Smooth muscle cell (in vitro differentiated cells): ENCODE results near the gene CNTN5. TPM values are rescaled to one million over a fixed set of nuclear protein-coding genes. Genes with fewer than 3 reads are reported as not detected.

Source experiments
- DNase-seq: peaks from one replicate; lab custom pipeline; 2025; ENCODE audit not compliant: unreplicated experiment; lab: John Stamatoyannopoulos, UW
- H2AFZ ChIP-seq: fragments of 200-600 bp; sonication (generic); 2 replicates; pipeline ENCODE4 v1.6.0; 2016; ENCODE audit warnings: antibody characterized with exemption, low read depth, mild to moderate bottlenecking
- H3F3A ChIP-seq: fragments of 200-600 bp; sonication (generic); 2 replicates; pipeline ENCODE4 v1.6.0; 2017; ENCODE audit warnings: antibody characterized with exemption, low read depth
- H3K27ac ChIP-seq: fragments of 200-600 bp; sonication (generic); 2 replicates; pipeline ENCODE4 v1.5.1; 2016; ENCODE audit warnings: low read depth, mild to moderate bottlenecking
- H3K27me3 ChIP-seq: fragments of 200-600 bp; sonication (generic); 2 replicates; pipeline ENCODE4 v1.6.1; 2016; ENCODE audit warnings: low read depth, mild to moderate bottlenecking
- H3K36me3 ChIP-seq: fragments of 200-600 bp; sonication (generic); 2 replicates; pipeline ENCODE4 v1.5.1; 2016; ENCODE audit warnings: low read depth
- H3K4me1 ChIP-seq: fragments of 200-600 bp; sonication (generic); 2 replicates; pipeline ENCODE4 v1.5.1; 2016; ENCODE audit warnings: low read depth
- H3K4me2 ChIP-seq: fragments of 200-600 bp; sonication (generic); 2 replicates; pipeline ENCODE4 v1.6.0; 2016; ENCODE audit warnings: mild to moderate bottlenecking
- H3K4me3 ChIP-seq: fragments of 200-600 bp; sonication (generic); 2 replicates; pipeline ENCODE4 v1.5.1; 2016; ENCODE audit warnings: mild to moderate bottlenecking
- H3K79me2 ChIP-seq: fragments of 200-600 bp; sonication (generic); 2 replicates; pipeline ENCODE4 v1.6.0; 2016; ENCODE audit warnings: low read depth, mild to moderate bottlenecking
- H3K9ac ChIP-seq: fragments of 200-600 bp; sonication (generic); 2 replicates; pipeline ENCODE4 v1.6.0; 2016; ENCODE audit warnings: low read depth
- H3K9me3 ChIP-seq: fragments of 200-600 bp; sonication (generic); replicated peaks from 2 replicates; pipeline ENCODE4 v1.5.1; 2016; ENCODE audit warnings: low read depth
- H4K20me1 ChIP-seq: fragments of 200-600 bp; sonication (generic); 2 replicates; pipeline ENCODE4 v1.6.0; 2016; ENCODE audit warnings: low read depth
- WGBS: methylation state at CpG from one replicate; pipeline ENCODE4 v1.1.7; 2016; ENCODE audit warnings: low lambda C conversion rate; 5-methylcytosine and 5-hydroxymethylcytosine counted together
- polyA plus RNA-seq: library from polyadenylated mRNA; unstranded; fragments of >200 nt; fragmentation: Nextera tagmentation; extraction: Ambion mirVana; gene quantifications from 2 replicates; pipeline ENCODE4 v1.2.1, GENCODE V29; 2016
- total RNA-seq: library from RNA; depleted of rRNA; stranded (reverse); fragments of >200 nt; gene quantifications from 2 replicates; pipeline ENCODE4 v1.2.3, GENCODE V29; 2014
- TF ChIP-seq, protein P1 (sequence below): fragments of 200-600 bp; sonication (generic); IDR thresholded peaks from 2 replicates; pipeline ENCODE4 v1.5.1; 2017; ENCODE audit warnings: borderline replicate concordance, mild to moderate bottlenecking, antibody characterized with exemption; ENCODE audit not compliant: insufficient read depth, poor library complexity, severe bottlenecking

Gene CNTN5
- total and polyA plus RNA-seq, 2 experiments from 2014 or later, result 0.97 to 3.1 TPM

DNA sequence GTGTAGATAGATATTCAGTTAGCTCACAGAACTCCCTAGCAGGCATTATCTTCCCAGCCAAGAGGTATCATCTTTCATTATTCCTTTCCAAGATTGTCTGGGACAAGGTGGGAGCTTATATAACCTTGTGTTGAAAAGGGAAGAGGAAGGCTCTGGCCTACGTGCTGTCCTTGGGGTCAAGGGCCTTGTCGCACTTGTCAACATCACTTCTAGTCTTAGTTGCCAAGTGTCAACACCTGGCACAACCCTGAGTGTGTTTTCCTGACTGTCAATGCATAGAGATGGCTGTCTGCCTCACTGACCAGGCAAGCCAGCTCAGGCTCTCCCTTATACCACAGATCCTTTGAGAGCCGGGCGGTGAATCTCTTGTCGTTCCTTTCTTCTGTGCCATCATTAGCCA lies 331.9 kb downstream of the CNTN5 start:
- no peaks in the 10 kb centered on the region for H4K20me1 ChIP-seq
- no peak overlapping the region for H2AFZ ChIP-seq
- no peaks in the 10 kb centered on the region for H3K4me1 ChIP-seq
- no peak overlapping the region for H3K9ac ChIP-seq
- TF ChIP-seq, protein P1, sequence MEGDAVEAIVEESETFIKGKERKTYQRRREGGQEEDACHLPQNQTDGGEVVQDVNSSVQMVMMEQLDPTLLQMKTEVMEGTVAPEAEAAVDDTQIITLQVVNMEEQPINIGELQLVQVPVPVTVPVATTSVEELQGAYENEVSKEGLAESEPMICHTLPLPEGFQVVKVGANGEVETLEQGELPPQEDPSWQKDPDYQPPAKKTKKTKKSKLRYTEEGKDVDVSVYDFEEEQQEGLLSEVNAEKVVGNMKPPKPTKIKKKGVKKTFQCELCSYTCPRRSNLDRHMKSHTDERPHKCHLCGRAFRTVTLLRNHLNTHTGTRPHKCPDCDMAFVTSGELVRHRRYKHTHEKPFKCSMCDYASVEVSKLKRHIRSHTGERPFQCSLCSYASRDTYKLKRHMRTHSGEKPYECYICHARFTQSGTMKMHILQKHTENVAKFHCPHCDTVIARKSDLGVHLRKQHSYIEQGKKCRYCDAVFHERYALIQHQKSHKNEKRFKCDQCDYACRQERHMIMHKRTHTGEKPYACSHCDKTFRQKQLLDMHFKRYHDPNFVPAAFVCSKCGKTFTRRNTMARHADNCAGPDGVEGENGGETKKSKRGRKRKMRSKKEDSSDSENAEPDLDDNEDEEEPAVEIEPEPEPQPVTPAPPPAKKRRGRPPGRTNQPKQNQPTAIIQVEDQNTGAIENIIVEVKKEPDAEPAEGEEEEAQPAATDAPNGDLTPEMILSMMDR, result no peak
- no peak overlapping the region for H3K4me2 ChIP-seq
- H3K27ac ChIP-seq, result no peak overlapping the region
- H3K79me2 ChIP-seq, result no peaks in the 10 kb centered on the region
- H3K9me3 ChIP-seq, result no peaks in the 10 kb centered on the region
- H3K27me3 ChIP-seq, result no peaks in the 10 kb centered on the region
- 92% methylated on average over 5 of the region's 5 CpGs for WGBS
- H3F3A ChIP-seq, result no peaks in the 10 kb centered on the region
- DNase-seq, result no peak
- H3K4me3 ChIP-seq, result no peak overlapping the region
- H3K36me3 ChIP-seq, result no peaks in the 10 kb centered on the region

DNA sequence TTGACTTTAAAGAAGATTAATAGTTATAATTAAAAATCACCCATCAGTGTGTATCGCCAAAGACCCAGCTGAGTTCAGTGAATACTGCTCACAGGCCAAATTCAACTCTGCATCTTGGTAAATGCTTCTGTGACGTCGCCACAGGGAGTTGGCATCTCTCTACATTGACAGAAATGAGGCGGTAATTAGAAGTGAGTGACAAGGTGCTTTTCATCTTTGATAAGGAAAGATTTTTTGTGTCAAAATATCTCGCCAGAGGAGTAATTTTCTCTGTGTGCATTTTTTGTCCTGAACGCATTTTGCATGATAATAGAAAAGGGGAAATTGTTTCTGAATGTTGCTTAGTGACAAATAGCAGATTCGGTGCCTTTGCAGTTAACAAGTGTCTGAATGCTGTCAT lies 345.8 kb downstream of the CNTN5 start:
- H3F3A ChIP-seq, result no peaks in the 10 kb centered on the region
- no peaks in the 10 kb centered on the region for H3K9me3 ChIP-seq
- H2AFZ ChIP-seq, result no peak overlapping the region
- H4K20me1 ChIP-seq, result no peaks in the 10 kb centered on the region
- H3K4me3 ChIP-seq, result no peak overlapping the region
- H3K4me1 ChIP-seq, result no peaks in the 10 kb centered on the region
- H3K36me3 ChIP-seq, result no peaks in the 10 kb centered on the region
- H3K9ac ChIP-seq, result no peak overlapping the region
- TF ChIP-seq, protein P1, result no peak
- no peak overlapping the region for H3K4me2 ChIP-seq
- H3K79me2 ChIP-seq, result no peaks in the 10 kb centered on the region
- no peak for DNase-seq
- H3K27ac ChIP-seq, result no peak overlapping the region
- H3K27me3 ChIP-seq, result no peaks in the 10 kb centered on the region
- 92% methylated on average over 7 of the region's 7 CpGs for WGBS

DNA sequence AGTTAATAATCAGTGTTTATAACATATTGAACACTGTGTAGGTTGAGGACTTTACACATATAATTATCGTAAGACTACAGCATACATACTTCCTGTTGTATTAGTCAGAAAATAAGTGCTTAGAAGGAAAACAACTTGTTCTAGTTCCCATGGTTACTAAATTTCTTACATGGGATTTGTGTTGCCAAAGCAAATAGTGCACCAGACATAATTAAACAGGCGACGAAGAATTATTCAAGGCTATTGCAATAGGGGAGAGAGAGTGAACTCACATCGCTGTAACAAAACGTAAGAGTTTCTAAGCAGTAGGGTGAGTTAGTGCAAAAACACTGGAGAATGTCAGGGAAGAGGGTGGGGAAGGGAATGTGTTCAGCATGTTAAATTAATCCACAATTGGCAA lies 347.8 kb downstream of the CNTN5 start:
- no peaks in the 10 kb centered on the region for H4K20me1 ChIP-seq
- H2AFZ ChIP-seq, result no peak overlapping the region
- DNase-seq, result no peak

More for the DNA sequence above, 347.8 kb downstream of the CNTN5 start:
- TF ChIP-seq, protein P1, result no peak
- H3K4me3 ChIP-seq, result no peak overlapping the region
- H3K4me2 ChIP-seq, result no peak overlapping the region
- no peak overlapping the region for H3K27ac ChIP-seq
- peak overlapping the region; percentile 48 for H3K9ac ChIP-seq
- WGBS, result 84% methylated on average over 5 of the region's 5 CpGs
- H3F3A ChIP-seq, result no peaks in the 10 kb centered on the region
- H3K27me3 ChIP-seq, result no peaks in the 10 kb centered on the region
- H3K4me1 ChIP-seq, result no peaks in the 10 kb centered on the region
- H3K36me3 ChIP-seq, result no peaks in the 10 kb centered on the region
- H3K79me2 ChIP-seq, result no peaks in the 10 kb centered on the region
- H3K9me3 ChIP-seq, result no peaks in the 10 kb centered on the region
